Activated CD4-positive, alpha-beta memory T cell treated with anti-CD3 and anti-CD28 coated beads for 36 hours (primary cell): Measurements from ENCODE around the gene RNF26. TPM values are rescaled to one million over a fixed set of nuclear protein-coding genes. Genes with fewer than 3 reads are reported as not detected.

Source experiments
- CTCF ChIA-PET: fragments of 350-600 bp; sonication (Branson Sonifier 250); formaldehyde crosslinking; loops from one replicate; lab custom pipeline; 2021; ENCODE audit warnings: antibody characterized with exemption, inconsistent platforms; lab: Charles Lee
- POLR2A ChIA-PET: fragments of 350-600 bp; sonication (Branson Sonifier 250); formaldehyde crosslinking; loops from one replicate; lab custom pipeline; 2021; ENCODE audit warnings: antibody characterized with exemption; lab: Charles Lee
- DNase-seq: peaks from one replicate; pipeline ENCODE4 v3.0.0-alpha.2; 2020
- H3K27ac Mint-ChIP-seq: one replicate; pipeline ENCODE4 v1.8.0; 2021; ENCODE audit warnings: mixed read lengths
- H3K27me3 Mint-ChIP-seq: one replicate; pipeline ENCODE4 v1.8.0; 2021; ENCODE audit warnings: mixed read lengths
- H3K36me3 Mint-ChIP-seq: one replicate; pipeline ENCODE4 v1.8.0; 2021; ENCODE audit warnings: mixed read lengths
- H3K4me1 Mint-ChIP-seq: one replicate; pipeline ENCODE4 v1.8.0; 2021; ENCODE audit warnings: low read depth, mixed read lengths
- H3K4me3 Mint-ChIP-seq: one replicate; pipeline ENCODE4 v1.8.0; 2021; ENCODE audit warnings: mild to moderate bottlenecking, mixed read lengths
- H3K9me3 Mint-ChIP-seq: one replicate; pipeline ENCODE4 v1.8.0; 2021; ENCODE audit warnings: mixed read lengths
- intact Hi-C: fragments of 100-400 bp; cut with micrococcal nuclease; formaldehyde crosslinking; loops from one replicate; pipeline ENCODE4 v1.15.1; 2023
- total RNA-seq, 2 experiments: library from RNA; stranded (reverse); gene quantifications; one replicate each; pipeline ENCODE4 v1.2.3, GENCODE V29; 2021

The RNF26 gene
- total RNA-seq, 2 experiments from 2014 or later, result 33.7 to 35.2 TPM

DNA sequence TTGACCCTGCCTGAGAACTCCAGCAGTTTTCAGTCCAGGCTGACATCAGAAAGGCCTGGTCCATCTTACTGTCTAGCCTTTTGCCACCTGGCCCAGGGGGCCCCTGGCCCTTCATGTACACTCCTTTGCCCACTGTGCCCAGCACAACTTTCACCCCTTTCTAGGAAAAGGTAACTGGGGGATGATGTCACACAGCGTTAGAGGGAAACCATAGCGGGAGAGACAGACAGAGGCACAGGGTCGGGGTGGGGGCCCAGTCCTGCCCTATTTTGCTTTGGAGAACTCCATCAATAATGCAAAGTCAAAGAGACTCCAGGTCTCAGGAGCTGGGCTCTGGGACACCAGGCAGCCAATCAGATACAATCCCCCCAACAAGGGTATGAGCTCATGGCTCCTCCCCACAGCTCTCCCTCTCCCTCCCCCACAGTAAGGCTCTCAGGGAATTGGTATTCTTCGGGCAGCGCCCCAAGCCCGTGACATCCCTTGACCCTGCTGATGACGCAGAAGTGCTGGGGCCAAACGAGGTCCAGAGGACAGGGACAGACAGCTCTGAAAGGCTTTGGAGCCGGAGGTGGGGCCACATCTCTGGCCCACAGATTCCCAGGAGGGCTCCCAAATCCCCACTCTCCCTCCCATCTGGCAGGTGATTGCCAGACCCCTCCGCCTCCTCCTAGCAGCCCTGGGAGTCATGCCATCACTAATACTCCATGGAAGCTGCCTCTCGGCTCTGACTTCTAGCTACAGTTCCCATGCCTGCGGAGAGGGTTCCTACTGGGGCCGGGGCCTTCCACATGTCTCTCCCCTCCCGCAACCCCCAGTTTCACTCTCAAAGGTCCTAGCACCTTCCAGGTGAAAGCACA is 41.2 kb downstream of the RNF26 start:
- no peak overlapping the region for H3K4me3 Mint-ChIP-seq
- ChIA-PET CTCF (interaction anchor here (1.1 to 12.5 kb wide), 8 partner anchors 7 to 153 kb away, joined by 3 to 237 read pairs (median 28); partner anchors contain the start of gene USP2), POLR2A (no interaction called here)
- H3K4me1 Mint-ChIP-seq, result peaks cover 8% of the 10 kb centered on the region
- no peaks in the 10 kb centered on the region for H3K9me3 Mint-ChIP-seq
- no peak overlapping the region for H3K27ac Mint-ChIP-seq
- intact Hi-C loops, result no loop called here
- H3K36me3 Mint-ChIP-seq, result no peaks in the 10 kb centered on the region
- H3K27me3 Mint-ChIP-seq, result peaks cover 1% of the 10 kb centered on the region
- DNase-seq, result no peak

- no peak overlapping the region for H3K27ac Mint-ChIP-seq
Observed at GRCh38 chr11:119376197-119376847, 42.0 kb downstream of the RNF26 start.

GRCh38 chr11:119377112-119377901 is 43.0 kb downstream of the RNF26 start:
- Mint-ChIP-seq H3K27ac (no peak overlapping the region), H3K9me3 (no peaks in the 10 kb centered on the region), H3K27me3 (no peaks in the 10 kb centered on the region), H3K4me1 (peaks cover 18% of the 10 kb centered on the region), H3K4me3 (no peak overlapping the region), H3K36me3 (no peaks in the 10 kb centered on the region)
- ChIA-PET POLR2A (no interaction called here), CTCF (interaction anchor here (1.1 to 12.5 kb wide), 5 partner anchors 9 to 97 kb away, joined by 3 to 237 read pairs (median 22); no protein-coding TSS in a partner anchor)
- intact Hi-C loops, result no loop called here
- DNase-seq, result no peak

More at GRCh38 chr11:119376197-119376847, 42.0 kb downstream of the RNF26 start:
- no peak for DNase-seq
- Mint-ChIP-seq H3K9me3 (no peaks in the 10 kb centered on the region), H3K27me3 (peaks cover under 1% of the 10 kb centered on the region), H3K4me3 (no peak overlapping the region), H3K4me1 (peaks cover 13% of the 10 kb centered on the region), H3K36me3 (no peaks in the 10 kb centered on the region)
- CTCF ChIA-PET, result interaction anchor here (0.7 to 12.5 kb wide), 6 partner anchors 8 to 100 kb away, joined by 3 to 237 read pairs (median 14); no protein-coding TSS in a partner anchor
- intact Hi-C loops, result no loop called here
- POLR2A ChIA-PET, result no interaction called here

- H3K27me3 Mint-ChIP-seq, result no peaks in the 10 kb centered on the region
- POLR2A ChIA-PET, result no interaction called here
- H3K36me3 Mint-ChIP-seq, result no peaks in the 10 kb centered on the region
- CTCF ChIA-PET, result interaction anchor here (1.3 to 12.5 kb wide), 5 partner anchors 10 to 97 kb away, joined by 3 to 237 read pairs (median 6); no protein-coding TSS in a partner anchor
- no peak overlapping the region for H3K4me3 Mint-ChIP-seq
- no peaks in the 10 kb centered on the region for H3K9me3 Mint-ChIP-seq
- no peak for DNase-seq
- intact Hi-C loops, result no loop called here
- peaks cover 18% of the 10 kb centered on the region for H3K4me1 Mint-ChIP-seq
- no peak overlapping the region for H3K27ac Mint-ChIP-seq
Observed at GRCh38 chr11:119377961-119378667, 43.8 kb downstream of the RNF26 start.

- Mint-ChIP-seq H3K27me3 (no peaks in the 10 kb centered on the region), H3K4me3 (no peak overlapping the region), H3K36me3 (no peaks in the 10 kb centered on the region), H3K9me3 (no peaks in the 10 kb centered on the region), H3K27ac (no peak overlapping the region), H3K4me1 (peaks cover 11% of the 10 kb centered on the region)
- ChIA-PET CTCF (interaction anchor here (1.0 to 12.5 kb wide), 5 partner anchors 17 to 96 kb away, joined by 3 to 237 read pairs (median 4); no protein-coding TSS in a partner anchor), POLR2A (no interaction called here)
- intact Hi-C loops, result no loop called here
- DNase-seq, result no peak
Observed at GRCh38 chr11:119378851-119379465, 44.6 kb downstream of the RNF26 start.

GRCh38 chr11:119380160-119380826 is 46.0 kb downstream of the RNF26 start:
- DNase-seq, result no peak
- ChIA-PET CTCF (interaction anchor here (0.8 to 12.5 kb wide), 11 partner anchors 9 to 349 kb away, joined by 3 to 237 read pairs (median 9); partner anchors contain the start of gene NECTIN1), POLR2A (interaction anchor here (1.5 kb wide), 1 partner anchor 23 kb away, joined by 3 read pairs; no protein-coding TSS in a partner anchor)
- Mint-ChIP-seq H3K4me1 (peaks cover 10% of the 10 kb centered on the region), H3K27ac (no peak overlapping the region), H3K4me3 (no peak overlapping the region), H3K27me3 (no peaks in the 10 kb centered on the region), H3K36me3 (no peaks in the 10 kb centered on the region), H3K9me3 (no peaks in the 10 kb centered on the region)
- intact Hi-C loops, result loop anchor here (10.0 kb wide), 1 partner anchor 95 kb away; no protein-coding TSS in a partner anchor

- CTCF ChIA-PET, result interaction anchor here (0.7 to 12.5 kb wide), 19 partner anchors 10 to 348 kb away, joined by 3 to 237 read pairs (median 5); partner anchors contain the start of gene NECTIN1
- H3K27me3 Mint-ChIP-seq, result no peaks in the 10 kb centered on the region
- H3K4me1 Mint-ChIP-seq, result peaks cover 10% of the 10 kb centered on the region
- POLR2A ChIA-PET, result interaction anchor here (0.8 to 1.5 kb wide), 2 partner anchors 19 to 23 kb away, joined by 3 read pairs; no protein-coding TSS in a partner anchor
- intact Hi-C loops, result loop anchor here (1.0 to 10.0 kb wide), 2 partner anchors 25 to 94 kb away; no protein-coding TSS in a partner anchor
- no peak overlapping the region for H3K4me3 Mint-ChIP-seq
- DNase-seq, result no peak
- H3K9me3 Mint-ChIP-seq, result no peaks in the 10 kb centered on the region
- H3K36me3 Mint-ChIP-seq, result no peaks in the 10 kb centered on the region
- H3K27ac Mint-ChIP-seq, result no peak overlapping the region
Observed at GRCh38 chr11:119380827-119381180, 46.5 kb downstream of the RNF26 start.

DNA sequence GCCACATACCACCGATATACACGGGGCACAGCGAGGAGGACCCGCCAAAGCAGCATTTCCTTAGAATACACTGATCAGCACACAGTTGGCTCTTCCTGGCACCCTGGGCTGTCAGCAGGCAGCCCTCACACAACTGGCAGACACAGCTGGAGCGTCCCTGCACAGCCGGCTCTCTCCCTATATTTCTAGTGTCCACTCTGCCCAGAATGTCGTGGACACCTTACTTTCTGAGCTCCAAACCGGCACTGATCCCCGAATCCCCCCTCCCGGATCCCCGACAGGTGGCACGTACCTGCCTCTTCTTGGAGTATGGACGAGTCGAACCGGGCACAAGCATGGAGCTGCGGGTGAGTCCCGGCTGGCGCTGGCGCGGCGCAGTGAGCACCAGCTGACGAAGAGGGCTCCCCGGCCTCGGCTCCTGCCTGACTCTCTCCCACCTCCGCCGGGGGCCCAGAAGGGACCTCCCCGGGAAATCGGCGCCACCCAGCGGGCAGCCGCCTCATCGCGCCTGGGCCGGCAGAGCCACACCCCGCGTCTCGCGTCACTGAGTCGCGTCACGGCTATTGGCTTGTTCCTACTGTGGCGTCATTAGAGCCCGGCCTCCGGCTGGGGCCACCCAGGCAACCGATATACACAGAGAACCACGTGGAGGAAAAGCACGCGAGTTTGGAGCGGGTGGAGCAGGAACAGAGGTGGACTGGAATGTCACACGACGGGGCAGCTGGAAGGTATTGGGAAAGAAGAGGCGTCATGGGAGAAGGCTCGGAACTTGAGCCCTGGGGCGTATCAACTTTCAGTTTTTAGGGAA is 47.1 kb downstream of the RNF26 start, which contains the start of gene USP2:
USP2 (minus strand) TSS at position 510 of the 808 bp plus-strand sequence. CDS start 8,210 bp downstream, outside the sequence.
- H3K4me1 Mint-ChIP-seq, result peaks cover 10% of the 10 kb centered on the region
- no peaks in the 10 kb centered on the region for H3K9me3 Mint-ChIP-seq
- H3K27ac Mint-ChIP-seq, result peak within 1 kb of the TSS; percentile 2
- POLR2A ChIA-PET, result interaction anchor here (0.8 to 1.5 kb wide), 2 partner anchors 20 to 24 kb away, joined by 3 read pairs; no protein-coding TSS in a partner anchor
- peak; percentile 98 for DNase-seq
- no peaks in the 10 kb centered on the region for H3K36me3 Mint-ChIP-seq
- H3K27me3 Mint-ChIP-seq, result no peaks in the 10 kb centered on the region
- intact Hi-C loops, result loop anchor here (1.0 to 10.0 kb wide), 2 partner anchors 25 to 93 kb away; no protein-coding TSS in a partner anchor
- no peak within 1 kb of the TSS for H3K4me3 Mint-ChIP-seq
- CTCF ChIA-PET, result interaction anchor here (0.7 to 12.5 kb wide), 18 partner anchors 11 to 348 kb away, joined by 3 to 237 read pairs (median 5); partner anchors contain the start of gene NECTIN1

DNA sequence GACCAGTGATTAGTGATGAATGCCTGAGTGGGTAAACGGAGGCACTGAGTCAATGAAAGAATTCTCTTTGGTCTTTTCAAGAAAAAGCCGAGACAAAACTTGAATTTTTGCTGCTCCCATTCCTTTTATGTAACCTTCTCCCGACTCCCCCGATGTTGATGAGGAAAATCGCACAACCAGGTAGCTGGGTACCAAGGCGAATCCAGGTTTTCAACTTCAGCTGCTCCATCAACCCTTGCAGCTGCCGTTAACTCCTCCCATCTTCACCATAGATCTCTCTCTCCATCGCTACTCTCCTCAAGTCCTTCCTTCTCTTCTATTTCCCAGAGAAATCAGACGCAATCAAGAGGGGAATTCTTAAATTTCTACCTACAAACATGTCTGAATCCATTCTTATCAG is 47.8 kb downstream of the RNF26 start:
- no peaks in the 10 kb centered on the region for H3K9me3 Mint-ChIP-seq
- no peaks in the 10 kb centered on the region for H3K36me3 Mint-ChIP-seq
- intact Hi-C loops, result loop anchor here (10.0 kb wide), 1 partner anchor 93 kb away; no protein-coding TSS in a partner anchor
- CTCF ChIA-PET, result interaction anchor here (1.2 to 12.5 kb wide), 9 partner anchors 11 to 347 kb away, joined by 3 to 237 read pairs (median 8); partner anchors contain the start of gene NECTIN1
- no peaks in the 10 kb centered on the region for H3K27me3 Mint-ChIP-seq
- H3K27ac Mint-ChIP-seq, result no peak overlapping the region
- no peak for DNase-seq
- peaks cover 10% of the 10 kb centered on the region for H3K4me1 Mint-ChIP-seq
- no peak overlapping the region for H3K4me3 Mint-ChIP-seq
- POLR2A ChIA-PET, result no interaction called here
